HG03103 (cell line): ENCODE results near the gene PCSK5.

Source experiments
- ATAC-seq: cut with Tn5 transposase; IDR thresholded peaks from one replicate; pipeline ENCODE4 v1.9.1; 2021; ENCODE audit warnings: low read depth; ENCODE audit not compliant: unreplicated experiment

The PCSK5 gene

GRCh38 chr9:76219560-76220151 lies 329.2 kb downstream of the PCSK5 start:
- no peak for ATAC-seq

GRCh38 chr9:76221423-76221822 lies 330.9 kb downstream of the PCSK5 start:
- no peak for ATAC-seq

GRCh38 chr9:76223749-76224340 lies 333.4 kb downstream of the PCSK5 start:
- ATAC-seq, result no peak

GRCh38 chr9:76227156-76227555 lies 336.7 kb downstream of the PCSK5 start:
- no peak for ATAC-seq

- ATAC-seq, result no peak
Measured at GRCh38 chr9:76231001-76231400, 340.5 kb downstream of the PCSK5 start.

- no peak for ATAC-seq
Measured at GRCh38 chr9:76232861-76233489, 342.5 kb downstream of the PCSK5 start.

GRCh38 chr9:76240578-76240977 lies 350.1 kb downstream of the PCSK5 start:
- ATAC-seq, result no peak

- ATAC-seq, result no peak
Measured at GRCh38 chr9:76245518-76245917, 355.0 kb downstream of the PCSK5 start.

- ATAC-seq, result no peak
Measured at GRCh38 chr9:76246680-76247079, 356.2 kb downstream of the PCSK5 start.

- ATAC-seq, result no peak
Measured at GRCh38 chr9:76247426-76247825, 357.0 kb downstream of the PCSK5 start.

- no peak for ATAC-seq
Measured at GRCh38 chr9:76249309-76249708, 358.8 kb downstream of the PCSK5 start.

- no peak for ATAC-seq
Measured at GRCh38 chr9:76255781-76256455, 365.4 kb downstream of the PCSK5 start.

GRCh38 chr9:76257311-76257710 lies 366.8 kb downstream of the PCSK5 start:
- no peak for ATAC-seq

- ATAC-seq, result no peak
Measured at GRCh38 chr9:76266649-76267283, 376.3 kb downstream of the PCSK5 start.

GRCh38 chr9:76267284-76267652 lies 376.8 kb downstream of the PCSK5 start:
- no peak for ATAC-seq

- ATAC-seq, result no peak
Measured at GRCh38 chr9:76269789-76270188, 379.3 kb downstream of the PCSK5 start.

- ATAC-seq, result no peak
Measured at GRCh38 chr9:76271755-76272154, 381.3 kb downstream of the PCSK5 start.

- no peak for ATAC-seq
Measured at GRCh38 chr9:76289042-76289441, 398.6 kb downstream of the PCSK5 start.

- ATAC-seq, result no peak
Measured at GRCh38 chr9:76289703-76290102, 399.2 kb downstream of the PCSK5 start.

GRCh38 chr9:76290555-76290954 lies 400.1 kb downstream of the PCSK5 start:
- ATAC-seq, result no peak

- no peak for ATAC-seq
Measured at GRCh38 chr9:76292246-76292645, 401.8 kb downstream of the PCSK5 start.
